Sigmoid colon (tissue), 4 donors: Measurements from ENCODE around the gene KIRREL3.

ENCODE experiments used
- EP300 ChIP-seq, 4 donors: sonication (generic); formaldehyde crosslinking; IDR thresholded peaks; one replicate each; pipeline ENCODE4 v1.6.1; 2017; ENCODE audit warnings: antibody characterized with exemption in 4 of 4
- POLR2A ChIP-seq, 2 donors: fragments of 450-650 bp; IDR thresholded peaks; one replicate each; pipeline ENCODE4 v1.6.1; 2016; ENCODE audit warnings: antibody characterized with exemption in 2 of 2, mild to moderate bottlenecking in 2 of 2, moderate library complexity in 2 of 2
- POLR2AphosphoS5 ChIP-seq, 4 donors: sonication (generic); formaldehyde crosslinking; IDR thresholded peaks; one replicate each; pipeline ENCODE4 v1.6.1; 2017; ENCODE audit warnings: antibody characterized with exemption in 4 of 4
- TF ChIP-seq, protein P1 (sequence below), 4 experiments: fragments of 450-650 bp in 3 of 4; fragments of 200-600 bp in 1 of 4; IDR thresholded peaks; one replicate each; pipeline ENCODE4 v1.5.1; 2016 to 2019; ENCODE audit warnings: antibody characterized with exemption in 4 of 4, mild to moderate bottlenecking in 3 of 4, moderate library complexity in 2 of 4

DNA sequence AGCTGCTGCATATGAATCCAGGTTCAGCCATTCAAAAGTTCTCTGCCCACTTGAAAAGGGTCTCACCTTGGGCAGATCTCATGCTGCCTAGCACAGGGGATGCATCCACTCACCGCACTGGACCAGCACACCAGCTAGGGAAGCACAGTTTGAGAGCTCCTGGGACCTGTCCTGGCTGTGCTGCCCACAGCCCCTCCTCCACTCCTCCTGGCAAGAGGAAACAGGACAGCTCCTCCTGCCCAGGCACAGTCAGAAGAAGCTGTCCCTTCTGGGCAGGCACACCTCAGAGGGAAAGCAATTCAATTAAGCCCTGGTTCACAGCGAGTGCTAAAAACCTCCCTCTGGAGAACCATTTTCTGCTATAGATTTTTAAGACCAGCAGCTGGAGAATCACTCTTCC lies 498.4 kb downstream of the KIRREL3 start:
- TF ChIP-seq EP300 (IDR thresholded peaks at IDR 0.05) (no peak), POLR2A (IDR thresholded peaks at IDR 0.05) (no peak), POLR2AphosphoS5 (IDR thresholded peaks at IDR 0.05) (no peak)
- TF ChIP-seq, protein P1, sequence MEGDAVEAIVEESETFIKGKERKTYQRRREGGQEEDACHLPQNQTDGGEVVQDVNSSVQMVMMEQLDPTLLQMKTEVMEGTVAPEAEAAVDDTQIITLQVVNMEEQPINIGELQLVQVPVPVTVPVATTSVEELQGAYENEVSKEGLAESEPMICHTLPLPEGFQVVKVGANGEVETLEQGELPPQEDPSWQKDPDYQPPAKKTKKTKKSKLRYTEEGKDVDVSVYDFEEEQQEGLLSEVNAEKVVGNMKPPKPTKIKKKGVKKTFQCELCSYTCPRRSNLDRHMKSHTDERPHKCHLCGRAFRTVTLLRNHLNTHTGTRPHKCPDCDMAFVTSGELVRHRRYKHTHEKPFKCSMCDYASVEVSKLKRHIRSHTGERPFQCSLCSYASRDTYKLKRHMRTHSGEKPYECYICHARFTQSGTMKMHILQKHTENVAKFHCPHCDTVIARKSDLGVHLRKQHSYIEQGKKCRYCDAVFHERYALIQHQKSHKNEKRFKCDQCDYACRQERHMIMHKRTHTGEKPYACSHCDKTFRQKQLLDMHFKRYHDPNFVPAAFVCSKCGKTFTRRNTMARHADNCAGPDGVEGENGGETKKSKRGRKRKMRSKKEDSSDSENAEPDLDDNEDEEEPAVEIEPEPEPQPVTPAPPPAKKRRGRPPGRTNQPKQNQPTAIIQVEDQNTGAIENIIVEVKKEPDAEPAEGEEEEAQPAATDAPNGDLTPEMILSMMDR (IDR thresholded peaks at IDR 0.05), result no peak
